DMS 273 (cell line): ENCODE measurements around the gene COL16A1.
"Not testable (repeated sequence)": the region's sequence is repeated elsewhere in the genome, so short reads cannot be mapped to it uniquely, and the experiment has no call there.

Experiments
- DNase-seq: peaks from one replicate; lab custom pipeline; 2025; ENCODE audit not compliant: unreplicated experiment; lab: John Stamatoyannopoulos, UW

Gene COL16A1

DNA sequence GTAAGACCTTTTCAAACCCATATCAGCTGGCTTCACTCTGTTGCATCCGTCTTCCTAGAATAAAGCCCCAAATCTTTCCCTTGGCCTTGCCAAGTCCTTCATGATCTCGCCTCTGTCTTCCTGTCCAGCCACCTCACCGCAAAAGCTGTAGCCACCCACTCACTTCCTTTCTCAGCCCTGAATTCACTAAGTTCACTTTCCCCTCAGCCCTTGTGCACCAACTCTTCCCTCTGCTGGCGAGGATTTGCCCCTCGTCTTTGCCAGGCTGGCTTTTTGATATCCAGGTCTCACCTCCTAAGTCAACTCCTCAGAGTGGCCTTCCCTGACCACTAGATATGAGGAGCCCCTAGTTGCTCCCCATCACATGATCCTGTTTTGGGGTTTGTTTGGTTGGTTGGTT is 3.9 kb upstream of the COL16A1 start:
- DNase-seq, result peak; percentile 45

DNA sequence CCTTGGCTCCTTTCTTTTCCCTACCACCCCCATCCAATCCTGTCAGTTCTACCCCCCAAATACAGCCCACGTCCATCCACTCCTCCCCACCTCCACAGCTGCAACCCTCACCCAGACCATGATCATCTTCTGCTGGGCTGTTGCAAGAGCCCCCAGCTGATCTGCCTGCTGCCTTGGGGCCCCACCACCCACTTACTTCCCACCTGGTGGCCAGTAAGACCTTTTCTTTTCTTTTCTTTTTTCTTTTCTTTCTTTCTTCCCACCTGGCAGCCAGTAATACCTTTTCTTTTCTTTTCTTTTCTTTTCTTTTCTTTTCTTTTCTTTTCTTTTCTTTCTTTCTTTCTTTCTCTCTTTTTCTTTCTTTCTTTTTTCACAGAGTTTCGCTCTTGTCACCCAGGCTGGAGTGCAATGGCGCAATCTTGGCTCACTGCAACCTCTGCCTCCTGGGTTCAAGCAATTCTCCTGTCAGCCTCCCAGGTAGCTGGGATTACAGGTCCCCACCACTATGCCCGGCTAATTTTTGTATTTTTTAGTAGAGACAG is 3.3 kb upstream of the COL16A1 start:
- DNase-seq, result not testable (repeated sequence)

DNA sequence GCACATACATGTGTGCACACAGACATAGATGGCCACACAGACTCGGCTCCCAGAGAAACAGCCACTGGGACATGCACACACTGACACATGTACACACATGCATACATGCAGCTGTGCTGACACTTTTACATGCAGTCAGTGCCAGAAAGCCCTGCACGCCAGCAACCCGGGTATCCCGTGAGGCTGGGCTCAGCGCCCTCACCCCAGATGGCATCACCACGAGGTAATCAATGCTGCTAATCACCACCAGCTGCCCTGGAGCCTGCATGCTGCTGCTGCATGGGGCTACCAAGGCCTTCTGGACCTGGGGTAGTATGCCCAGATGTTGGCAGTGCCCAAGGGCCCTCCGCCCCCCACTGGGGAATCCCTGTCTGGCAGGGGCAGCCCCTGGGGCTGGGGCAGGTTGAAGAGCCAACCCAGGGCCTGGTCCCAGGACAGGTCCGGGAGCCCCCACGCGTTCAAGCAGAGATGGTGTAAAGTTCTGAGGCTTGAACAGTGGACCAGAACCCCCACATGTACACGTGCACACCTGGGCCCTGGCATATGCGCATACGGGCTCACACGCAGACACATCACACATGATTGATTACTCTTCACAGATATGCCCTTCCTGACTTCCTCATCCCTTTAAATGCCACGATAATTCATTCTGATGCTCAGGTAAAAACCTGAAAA is 2.7 kb upstream of the COL16A1 start:
- DNase-seq, result peak; percentile 96

DNA sequence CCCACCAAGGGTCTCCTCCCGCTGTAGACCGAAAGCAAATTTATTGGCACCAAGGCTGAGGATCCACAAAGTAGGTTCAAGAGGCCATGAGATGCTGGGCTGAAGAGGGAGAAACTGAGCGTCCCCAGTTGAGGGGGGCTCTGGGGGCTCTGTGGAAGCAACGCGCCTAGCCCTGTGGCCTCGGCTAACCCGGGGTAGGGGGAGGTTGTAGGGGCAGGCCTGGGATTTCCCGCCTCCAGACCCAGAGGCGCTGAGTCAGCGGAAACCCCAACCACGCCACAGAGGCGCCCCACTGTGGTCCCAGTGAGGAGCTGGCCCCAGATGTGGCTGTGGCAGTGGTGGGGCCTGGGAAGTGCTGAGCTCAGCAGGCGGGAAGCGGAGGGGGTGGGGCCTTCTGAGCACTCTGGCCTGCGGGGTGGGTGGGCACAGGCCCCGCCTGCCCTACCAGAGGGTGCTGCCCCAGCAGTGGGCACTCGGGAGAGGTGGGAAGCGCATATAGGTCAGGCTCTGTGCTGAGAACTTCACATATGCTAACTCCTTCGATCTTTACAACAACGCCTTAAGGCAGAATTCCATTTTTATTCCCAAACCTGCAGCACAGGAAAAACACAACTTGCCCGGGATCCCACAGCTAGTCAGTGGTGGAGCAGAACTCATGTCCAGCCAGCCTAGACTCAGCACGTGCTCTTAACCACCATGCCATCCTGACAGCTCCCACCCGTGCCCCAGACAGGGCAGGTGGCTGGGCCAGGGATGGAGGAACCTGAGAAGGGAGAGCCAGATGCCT is 1.5 kb upstream of the COL16A1 start:
- peak; percentile 44 for DNase-seq

DNA sequence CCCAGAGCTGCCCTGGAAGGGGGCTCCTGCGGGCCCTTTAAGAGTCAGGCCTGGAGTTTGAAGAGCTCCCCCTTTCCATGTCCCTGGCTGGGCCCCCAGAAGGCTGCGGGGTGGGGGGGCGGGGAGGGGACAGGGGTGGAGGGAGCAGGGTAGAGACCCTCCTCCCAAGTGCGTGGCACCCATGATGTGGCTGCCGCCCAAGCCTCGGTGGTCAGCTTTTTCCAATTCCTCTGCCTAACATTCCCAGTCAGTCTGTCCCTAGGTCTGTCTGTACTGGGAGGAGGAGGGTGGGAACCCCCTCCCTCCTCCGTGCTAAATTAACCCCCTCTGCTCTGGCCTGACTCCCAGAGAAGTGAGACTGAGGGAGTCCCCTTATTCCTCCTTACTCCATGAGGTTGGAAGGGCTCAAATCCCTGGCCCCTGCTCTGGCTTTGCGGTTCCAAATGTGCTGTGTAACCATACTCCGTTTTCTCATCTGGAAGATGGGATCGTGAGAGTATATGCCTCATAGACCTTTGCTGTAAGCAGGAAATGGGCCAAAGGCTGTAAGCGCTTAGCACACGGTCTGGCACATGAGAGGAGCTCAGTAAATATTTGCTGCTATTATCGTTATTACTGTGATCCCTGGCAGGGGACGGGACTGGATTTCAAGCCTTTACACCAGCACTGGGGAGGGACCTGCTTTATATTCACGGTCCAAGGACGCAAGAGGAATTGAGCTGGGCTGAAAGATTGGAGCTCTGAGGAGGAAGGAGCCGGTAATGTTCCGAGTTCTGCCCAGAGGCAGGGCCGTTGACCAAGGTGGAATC is 658 bp upstream of the COL16A1 start:
- no peak for DNase-seq

DNA sequence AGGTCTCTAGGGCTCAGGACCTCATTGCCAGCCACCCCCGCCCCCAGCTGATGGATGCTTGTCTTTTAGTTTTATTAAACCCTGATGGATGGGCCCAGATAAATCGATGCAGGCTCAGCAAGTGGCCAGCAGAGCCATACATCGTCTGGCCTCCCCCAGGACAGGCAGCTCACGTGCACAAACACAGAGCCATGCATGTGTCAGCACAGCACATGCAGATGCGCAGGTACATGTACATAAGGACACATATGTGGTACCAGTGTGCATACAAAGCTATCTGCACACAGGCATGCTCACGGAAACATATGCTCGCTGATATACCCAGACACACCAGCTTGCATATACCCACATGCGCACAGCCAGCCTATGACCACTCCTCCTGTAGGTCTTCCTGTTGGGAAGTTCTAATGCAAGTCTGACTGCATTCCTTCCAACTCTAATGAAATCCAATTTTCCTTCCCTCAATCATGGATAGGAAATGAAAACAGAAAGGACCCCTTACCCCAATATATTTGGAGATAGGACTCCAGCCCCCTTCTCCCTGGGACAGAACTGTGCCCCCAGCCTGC is 897 bp downstream of the COL16A1 start:
- no peak for DNase-seq

DNA sequence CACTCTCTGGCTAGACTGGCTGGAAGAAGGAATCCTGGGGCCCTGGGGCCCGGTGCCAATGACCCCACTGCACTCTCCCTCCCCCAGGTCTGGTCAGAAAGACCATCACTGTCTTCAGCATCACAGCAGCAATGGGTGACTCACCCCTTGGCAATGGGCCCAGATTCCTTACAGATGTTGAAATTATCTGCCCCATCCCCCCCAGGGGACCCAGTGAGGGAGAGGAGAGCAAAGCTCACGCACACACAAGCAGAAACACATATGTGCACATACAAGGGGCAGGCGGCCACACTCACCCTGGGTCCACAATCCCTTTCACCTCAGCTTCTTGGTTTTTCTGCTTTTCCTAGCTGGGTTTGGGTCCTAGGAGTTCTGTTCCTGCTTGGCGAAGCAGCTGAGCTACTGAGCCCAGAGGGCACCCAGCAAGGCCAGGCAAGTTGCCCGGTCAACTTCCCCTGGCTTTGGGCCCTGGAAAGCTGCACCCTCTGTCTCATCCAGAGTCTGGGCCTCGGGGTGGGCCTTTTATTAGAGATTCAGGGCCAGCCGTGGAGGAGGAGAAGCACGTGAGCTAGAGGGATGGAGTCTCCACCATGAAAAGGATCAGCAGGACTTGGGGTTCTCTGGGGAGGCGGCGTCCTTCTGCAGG is 2.6 kb downstream of the COL16A1 start:
- peak; percentile 79 for DNase-seq

DNA sequence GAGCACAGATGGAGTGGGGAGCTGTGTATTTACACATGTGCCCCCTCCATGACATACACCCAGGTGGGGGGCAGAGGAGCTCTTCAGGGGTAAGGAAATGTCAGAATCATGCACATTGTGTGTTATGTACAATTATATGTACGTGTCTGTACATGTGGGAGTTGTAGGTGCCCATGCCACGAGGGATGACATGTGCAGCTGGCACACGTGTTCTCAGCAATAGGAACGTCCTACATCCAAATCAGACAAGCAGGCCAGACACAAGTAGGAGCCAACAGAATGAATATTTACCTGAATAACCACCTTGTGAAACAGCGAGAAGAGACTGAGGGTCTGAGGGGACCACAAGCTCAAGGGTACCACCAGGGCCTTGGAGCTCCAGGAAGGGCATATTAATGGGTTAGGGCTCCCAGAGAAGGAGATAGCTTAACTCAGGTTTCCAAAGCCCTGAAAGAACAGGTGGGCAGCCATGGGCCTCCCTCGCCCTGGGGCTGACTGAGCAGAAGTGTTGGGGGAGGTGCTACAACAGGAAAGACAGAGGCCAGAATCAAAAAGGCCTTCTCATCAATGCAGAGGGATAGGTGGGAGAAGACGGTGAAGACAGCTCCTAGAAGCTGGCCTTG is 3.2 kb downstream of the COL16A1 start:
- peak; percentile 73 for DNase-seq

DNA sequence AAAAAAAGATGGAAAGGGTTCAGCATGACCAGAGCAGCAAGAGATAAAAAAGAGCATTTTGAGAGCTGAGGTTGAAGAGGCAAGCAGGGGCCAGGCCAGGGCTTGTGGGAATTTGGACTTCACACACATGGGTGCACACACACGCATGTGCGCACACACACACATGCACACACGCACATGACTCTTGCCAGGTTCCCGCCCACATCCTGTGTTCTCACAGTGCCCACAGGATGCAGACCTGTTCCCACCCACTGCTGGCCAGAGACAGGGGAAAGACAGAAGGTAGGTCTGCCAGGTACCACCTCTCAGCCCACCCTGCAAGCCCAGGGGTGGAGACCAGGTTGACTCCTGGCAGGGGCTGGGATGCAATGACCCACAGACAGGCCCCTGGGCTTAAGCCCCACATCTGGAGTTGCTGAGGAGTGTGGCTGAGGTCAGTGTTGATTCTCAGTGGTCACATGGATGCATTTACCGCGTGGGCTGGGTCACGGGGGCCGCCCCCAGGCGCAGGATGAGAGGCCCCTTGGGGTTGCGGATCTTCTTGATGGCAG is 4.4 kb downstream of the COL16A1 start:
- DNase-seq, result no peak

DNA sequence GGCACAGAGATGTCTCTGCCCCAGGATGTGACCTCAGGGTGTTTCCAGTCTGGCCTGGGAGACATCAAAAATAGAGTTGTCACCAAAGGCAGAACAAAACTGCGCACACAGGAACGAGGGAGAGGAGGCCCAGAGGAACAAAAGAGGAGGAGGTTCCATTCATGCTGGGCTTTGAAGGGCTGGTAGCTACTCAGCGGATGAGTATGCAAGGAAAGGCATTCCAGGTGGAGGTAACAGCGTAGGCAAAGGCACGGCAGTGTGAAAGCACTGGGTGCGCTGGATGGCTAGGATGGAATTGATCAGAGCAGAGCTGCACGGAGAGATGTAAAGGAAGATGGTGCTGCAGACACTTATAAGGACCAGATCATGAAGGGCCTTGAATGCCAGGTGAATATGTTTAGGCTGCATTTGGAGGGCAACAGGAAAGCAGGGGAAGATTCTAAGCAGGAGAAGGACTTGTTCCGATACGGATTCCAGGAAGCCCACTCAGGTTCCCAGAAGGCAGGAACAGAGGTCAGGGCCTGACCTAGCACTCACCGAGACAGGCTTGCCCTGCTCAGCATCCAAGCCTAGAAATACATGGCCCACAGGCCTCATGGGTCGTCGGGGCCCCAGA is 6.3 kb downstream of the COL16A1 start:
- no peak for DNase-seq

DNA sequence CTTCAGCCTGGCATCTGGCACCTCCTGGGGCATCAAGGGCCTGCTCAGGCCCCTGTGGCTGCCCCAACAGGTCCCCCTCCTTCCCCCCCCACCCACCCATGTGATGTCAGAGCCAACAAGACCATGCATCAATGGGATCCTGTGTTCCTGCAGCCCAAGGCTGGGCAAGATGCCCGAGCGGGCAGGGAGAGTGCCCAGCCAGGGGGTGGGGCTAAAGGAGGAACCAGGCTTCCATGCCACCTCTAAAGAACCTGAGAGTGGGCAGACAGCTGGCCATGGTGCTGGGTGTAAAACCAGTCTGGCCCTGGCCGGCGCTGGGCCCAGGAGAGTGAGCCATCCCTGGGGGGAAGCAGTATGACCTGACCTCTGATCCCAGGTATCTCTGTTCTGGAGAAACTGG is 7.6 kb downstream of the COL16A1 start:
- DNase-seq, result no peak

DNA sequence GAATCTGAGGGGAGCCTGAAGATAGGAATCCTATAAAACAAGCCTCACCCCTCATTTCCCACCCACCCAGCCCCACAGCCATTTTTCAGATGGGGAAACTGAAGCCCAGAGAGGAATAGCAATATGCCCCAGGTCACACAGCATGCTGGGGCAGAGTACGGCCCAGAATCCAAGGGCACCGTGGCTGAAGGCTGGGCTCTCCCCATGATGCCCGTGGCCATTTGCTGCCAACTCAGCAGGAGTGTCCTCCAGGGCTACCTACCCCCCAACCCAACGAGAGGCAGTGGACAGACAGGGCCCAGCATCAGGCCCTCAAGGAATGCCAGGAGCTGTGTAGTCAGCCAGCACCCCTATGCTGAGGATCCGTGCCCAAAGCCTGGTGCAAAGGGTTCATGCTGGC is 8.5 kb downstream of the COL16A1 start:
- DNase-seq, result no peak

DNA sequence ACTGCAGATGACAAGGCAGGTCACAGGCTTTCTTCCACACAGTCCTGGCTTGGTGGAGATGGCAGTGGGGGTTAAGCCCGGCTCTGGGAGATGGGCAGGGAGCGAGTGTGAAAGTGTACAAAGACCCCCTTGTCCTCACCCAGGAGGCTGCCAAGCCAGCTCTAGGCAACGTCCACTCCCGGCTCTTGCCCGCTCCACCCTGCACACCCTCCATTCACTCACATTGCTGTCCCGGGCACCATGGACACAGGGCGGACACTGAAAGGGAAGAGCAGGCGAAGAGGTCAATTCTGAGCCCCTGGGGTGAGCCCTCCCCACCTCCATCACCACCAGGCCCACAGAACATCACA is 8.9 kb downstream of the COL16A1 start:
- DNase-seq, result no peak

DNA sequence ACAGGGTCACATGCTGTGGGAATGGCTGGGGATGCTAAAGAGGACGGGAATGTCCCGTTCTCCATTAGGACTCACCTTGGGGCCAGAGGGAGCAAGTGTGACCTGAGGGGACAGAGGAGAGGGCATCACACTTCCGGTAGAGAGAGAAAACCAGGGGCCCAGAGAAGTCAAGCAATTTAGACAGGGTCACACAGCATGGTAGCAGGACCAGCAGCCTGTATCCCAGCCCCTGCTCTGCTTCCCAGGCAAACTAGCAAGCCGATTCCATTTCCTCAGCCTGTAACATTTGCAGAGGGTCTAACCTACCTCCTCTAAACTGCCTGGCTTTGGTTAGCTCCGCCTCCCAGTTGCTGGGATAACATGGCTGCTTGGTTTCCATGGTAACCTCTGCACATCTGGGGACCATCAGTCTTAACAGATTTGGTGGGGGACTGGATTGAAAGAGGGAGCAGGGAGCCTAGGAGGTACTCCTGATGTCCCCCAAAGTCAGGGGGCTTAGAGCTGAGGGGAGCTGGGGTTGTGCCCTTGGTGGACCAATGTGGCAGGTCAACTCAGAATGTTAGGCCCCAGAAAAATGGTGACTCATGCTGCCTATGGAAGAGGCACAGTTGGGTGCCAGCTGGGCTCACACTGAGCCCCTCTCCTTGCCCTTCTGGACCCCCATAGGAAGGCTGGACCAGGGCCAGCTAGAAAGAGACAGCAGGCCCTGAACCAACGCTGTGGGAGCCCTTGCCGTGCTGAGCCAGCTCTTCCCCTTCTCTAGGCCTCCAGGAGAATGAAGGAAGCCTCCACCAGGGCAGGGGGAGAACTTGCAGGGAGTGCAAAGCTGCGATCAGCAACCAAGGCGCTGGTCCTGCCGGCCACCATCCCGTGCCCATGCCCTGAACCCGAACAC is 9.5 kb downstream of the COL16A1 start:
- DNase-seq, result peak; percentile 65

DNA sequence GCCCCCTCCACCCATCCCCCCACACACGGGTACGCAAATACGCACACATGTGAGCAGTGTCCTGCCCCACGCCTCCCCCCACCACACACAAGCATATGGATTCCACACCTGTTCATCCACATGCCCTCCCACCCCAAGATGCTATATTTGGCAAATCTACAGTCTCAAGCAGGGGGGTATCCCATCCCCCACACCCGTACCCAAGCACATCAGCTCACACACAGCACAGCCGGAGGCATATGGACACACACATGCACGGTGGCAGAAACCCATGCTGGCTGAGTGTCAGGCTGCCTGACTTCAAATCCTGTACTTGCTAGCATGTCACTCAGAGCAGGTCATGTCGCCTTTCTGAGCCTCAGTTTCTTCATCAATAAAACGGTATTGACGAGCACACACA is 10.6 kb downstream of the COL16A1 start:
- peak; percentile 71 for DNase-seq

DNA sequence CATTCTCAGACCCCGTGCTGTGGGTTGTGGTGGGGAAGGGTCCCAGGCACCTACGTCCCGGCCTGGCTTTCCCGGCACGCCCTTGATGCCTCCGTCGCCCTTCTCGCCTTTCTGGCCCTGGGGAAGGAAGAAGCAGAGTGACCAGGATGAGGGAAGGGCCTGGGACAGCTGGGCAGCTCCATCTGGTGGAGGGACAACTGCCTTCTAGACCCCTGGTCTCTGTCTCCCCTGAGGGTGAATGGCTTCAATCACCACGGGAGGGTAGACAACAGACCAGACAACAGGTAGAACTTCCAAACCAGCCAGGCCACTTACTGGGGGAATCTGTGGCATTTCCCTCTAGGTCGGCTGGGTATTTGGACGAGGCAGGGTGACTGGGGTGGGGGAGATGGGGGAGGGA is 11.9 kb downstream of the COL16A1 start:
- DNase-seq, result no peak

DNA sequence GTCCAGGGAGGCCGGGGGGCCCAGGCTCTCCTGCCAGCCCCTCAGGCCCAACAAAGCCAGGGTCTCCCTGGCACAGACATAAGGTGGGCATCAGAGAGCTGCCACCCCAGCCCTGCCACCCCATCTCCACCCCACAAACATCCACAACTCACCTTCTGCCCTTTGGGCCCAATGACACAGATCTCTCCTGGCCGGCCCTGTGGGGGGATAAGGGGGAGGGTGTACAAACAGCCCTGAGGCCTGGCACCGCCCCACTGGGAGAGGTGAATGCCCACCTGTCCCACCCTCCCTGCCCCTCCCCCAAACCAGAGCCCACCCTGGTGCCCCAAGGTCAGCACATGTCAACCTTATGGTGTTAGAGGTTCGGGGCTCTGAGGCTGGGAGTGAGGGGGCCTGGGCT is 12.4 kb downstream of the COL16A1 start:
- no peak for DNase-seq

DNA sequence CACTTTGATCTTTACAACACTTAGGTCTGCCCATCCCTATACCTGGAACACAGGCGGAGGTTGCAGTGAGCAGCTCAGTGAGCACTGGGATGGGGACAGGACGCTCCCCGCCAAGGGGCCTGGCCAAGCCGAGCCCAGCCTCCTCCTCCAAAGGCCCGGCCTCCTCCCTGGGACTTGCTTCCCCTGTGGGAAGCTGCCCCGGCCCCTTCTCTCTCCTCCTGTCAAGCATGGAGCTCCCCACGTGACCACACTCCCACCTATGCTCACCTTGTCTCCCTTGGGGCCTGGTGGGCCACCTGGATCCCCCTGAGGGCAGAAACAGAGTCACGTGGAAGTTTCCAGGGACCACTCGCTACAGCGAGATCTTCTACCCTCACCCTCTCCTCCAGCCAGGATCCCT is 12.9 kb downstream of the COL16A1 start:
- DNase-seq, result no peak

DNA sequence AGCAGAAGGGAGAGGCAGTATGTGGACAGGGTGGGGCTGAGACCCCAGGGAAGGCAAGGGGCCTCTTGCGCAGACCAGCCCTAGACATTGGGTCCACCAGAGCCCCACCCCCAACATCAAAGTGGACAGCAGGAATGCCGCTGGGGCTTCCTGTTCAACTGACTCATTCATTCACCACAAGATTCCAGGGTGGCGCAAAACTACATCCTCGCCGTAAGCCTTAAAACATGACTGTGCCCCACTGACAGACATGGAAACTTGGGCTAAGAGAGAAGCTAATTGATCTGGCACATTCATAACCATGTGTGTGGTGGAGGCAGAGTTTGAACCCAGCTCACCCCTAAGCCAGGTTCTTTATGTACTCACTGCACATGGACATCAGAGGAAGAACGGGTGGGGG is 14.0 kb downstream of the COL16A1 start:
- DNase-seq, result no peak
